Nephron progenitor cell (in vitro differentiated cells): Measurements from ENCODE around the gene TPBGL.

Experiments used
- DNase-seq: peaks from one replicate; pipeline ENCODE4 v3.0.0; 2021
- H3K27ac Mint-ChIP-seq: 2 replicates; pipeline ENCODE4 v1.8.0; 2021; ENCODE audit warnings: mild to moderate bottlenecking, moderate library complexity, mixed read lengths
- H3K27me3 Mint-ChIP-seq: 2 replicates; pipeline ENCODE4 v1.8.0; 2021; ENCODE audit warnings: mild to moderate bottlenecking, low read depth, mixed read lengths; ENCODE audit not compliant: poor library complexity
- H3K36me3 Mint-ChIP-seq: 2 replicates; pipeline ENCODE4 v1.8.0; 2021; ENCODE audit warnings: low read depth, mixed read lengths
- H3K4me1 Mint-ChIP-seq: 2 replicates; pipeline ENCODE4 v1.8.0; 2021; ENCODE audit warnings: mixed read lengths
- H3K4me3 Mint-ChIP-seq: 2 replicates; pipeline ENCODE4 v1.8.0; 2021; ENCODE audit warnings: mild to moderate bottlenecking, moderate library complexity, mixed read lengths
- H3K9me3 Mint-ChIP-seq: 2 replicates; pipeline ENCODE4 v1.8.0; 2021; ENCODE audit warnings: mild to moderate bottlenecking, moderate library complexity, mixed read lengths
- TF ChIP-seq, protein P1 (sequence below): fragments of 200-600 bp; sonication (generic); IDR thresholded peaks from 2 replicates; pipeline ENCODE4 v1.5.0; 2021; ENCODE audit warnings: antibody characterized with exemption

The TPBGL gene

DNA sequence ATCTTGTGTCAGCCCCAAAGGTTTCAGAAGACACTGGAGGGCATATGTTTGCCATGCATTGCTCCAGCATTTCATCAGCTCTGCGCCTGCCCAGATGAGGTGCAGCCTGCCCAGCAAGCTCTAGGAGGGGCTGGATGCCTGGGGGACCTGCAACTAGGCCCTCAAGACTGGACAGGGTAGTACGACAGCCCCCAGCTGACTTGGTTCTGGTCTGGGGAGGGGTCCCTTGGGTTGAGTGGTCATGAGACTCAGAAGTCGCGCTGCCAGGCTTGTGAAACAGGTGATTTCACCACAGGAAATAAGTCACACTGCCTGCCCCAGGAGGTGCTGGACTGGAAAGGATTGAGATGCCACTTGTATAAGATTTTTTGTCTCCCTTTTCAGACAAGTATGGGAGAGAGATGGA lies 23.4 kb downstream of the TPBGL start:
- no peaks in the 10 kb centered on the region for H3K4me1 Mint-ChIP-seq
- TF ChIP-seq, protein P1, sequence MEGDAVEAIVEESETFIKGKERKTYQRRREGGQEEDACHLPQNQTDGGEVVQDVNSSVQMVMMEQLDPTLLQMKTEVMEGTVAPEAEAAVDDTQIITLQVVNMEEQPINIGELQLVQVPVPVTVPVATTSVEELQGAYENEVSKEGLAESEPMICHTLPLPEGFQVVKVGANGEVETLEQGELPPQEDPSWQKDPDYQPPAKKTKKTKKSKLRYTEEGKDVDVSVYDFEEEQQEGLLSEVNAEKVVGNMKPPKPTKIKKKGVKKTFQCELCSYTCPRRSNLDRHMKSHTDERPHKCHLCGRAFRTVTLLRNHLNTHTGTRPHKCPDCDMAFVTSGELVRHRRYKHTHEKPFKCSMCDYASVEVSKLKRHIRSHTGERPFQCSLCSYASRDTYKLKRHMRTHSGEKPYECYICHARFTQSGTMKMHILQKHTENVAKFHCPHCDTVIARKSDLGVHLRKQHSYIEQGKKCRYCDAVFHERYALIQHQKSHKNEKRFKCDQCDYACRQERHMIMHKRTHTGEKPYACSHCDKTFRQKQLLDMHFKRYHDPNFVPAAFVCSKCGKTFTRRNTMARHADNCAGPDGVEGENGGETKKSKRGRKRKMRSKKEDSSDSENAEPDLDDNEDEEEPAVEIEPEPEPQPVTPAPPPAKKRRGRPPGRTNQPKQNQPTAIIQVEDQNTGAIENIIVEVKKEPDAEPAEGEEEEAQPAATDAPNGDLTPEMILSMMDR = no peak
- H3K36me3 Mint-ChIP-seq = no peaks in the 10 kb centered on the region
- DNase-seq = no peak
- no peak overlapping the region for H3K27ac Mint-ChIP-seq
- H3K9me3 Mint-ChIP-seq = no peaks in the 10 kb centered on the region
- H3K27me3 Mint-ChIP-seq = peaks cover 20% of the 10 kb centered on the region
- H3K4me3 Mint-ChIP-seq = no peak overlapping the region

DNA sequence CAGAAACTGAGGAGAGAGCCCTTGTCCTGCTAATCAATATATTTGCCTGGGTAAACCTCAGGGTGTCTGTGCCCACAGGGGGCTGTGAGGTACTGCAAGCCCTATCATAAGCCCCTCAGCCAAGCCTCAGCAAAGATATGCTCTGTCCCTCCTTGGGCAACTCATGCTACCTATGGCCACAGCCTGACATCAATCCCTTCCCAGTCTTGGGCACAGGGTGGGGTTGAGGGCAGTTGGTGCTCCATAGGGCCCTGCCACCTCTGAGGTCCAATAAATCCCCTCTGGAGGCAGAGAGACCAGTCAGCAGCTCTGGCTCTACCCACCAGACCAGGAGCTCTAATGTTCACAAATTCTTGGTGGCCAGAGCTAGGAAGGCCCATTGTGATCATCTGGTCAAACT lies 23.8 kb downstream of the TPBGL start:
- TF ChIP-seq, protein P1 = no peak
- Mint-ChIP-seq H3K4me1 (no peaks in the 10 kb centered on the region), H3K9me3 (no peaks in the 10 kb centered on the region), H3K36me3 (no peaks in the 10 kb centered on the region), H3K4me3 (no peak overlapping the region), H3K27ac (no peak overlapping the region), H3K27me3 (peaks cover 20% of the 10 kb centered on the region)
- no peak for DNase-seq

DNA sequence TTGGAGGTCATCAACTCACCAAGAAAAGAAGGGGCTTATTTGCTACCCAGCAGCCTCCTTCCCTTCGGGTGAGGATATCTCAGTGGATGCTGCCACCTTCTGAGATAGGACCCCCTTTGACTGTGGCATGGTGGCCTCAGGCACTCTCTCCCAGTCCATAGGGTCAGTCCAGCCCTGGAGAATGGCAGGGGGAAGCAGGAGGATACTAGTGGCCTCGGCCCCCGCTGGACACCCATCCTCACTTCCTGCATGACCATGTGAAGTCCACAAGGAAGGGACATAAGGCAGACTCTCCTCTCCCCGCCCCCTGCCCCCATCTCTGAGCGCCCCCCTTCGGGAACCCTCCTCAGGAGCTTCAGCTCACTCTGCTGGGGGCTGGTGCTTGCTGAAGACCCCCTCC lies 24.4 kb downstream of the TPBGL start:
- no peaks in the 10 kb centered on the region for H3K4me1 Mint-ChIP-seq
- DNase-seq = no peak
- peaks cover 17% of the 10 kb centered on the region for H3K27me3 Mint-ChIP-seq
- H3K4me3 Mint-ChIP-seq = no peak overlapping the region
- H3K36me3 Mint-ChIP-seq = no peaks in the 10 kb centered on the region
- H3K9me3 Mint-ChIP-seq = no peaks in the 10 kb centered on the region
- TF ChIP-seq, protein P1 = no peak
- H3K27ac Mint-ChIP-seq = no peak overlapping the region

DNA sequence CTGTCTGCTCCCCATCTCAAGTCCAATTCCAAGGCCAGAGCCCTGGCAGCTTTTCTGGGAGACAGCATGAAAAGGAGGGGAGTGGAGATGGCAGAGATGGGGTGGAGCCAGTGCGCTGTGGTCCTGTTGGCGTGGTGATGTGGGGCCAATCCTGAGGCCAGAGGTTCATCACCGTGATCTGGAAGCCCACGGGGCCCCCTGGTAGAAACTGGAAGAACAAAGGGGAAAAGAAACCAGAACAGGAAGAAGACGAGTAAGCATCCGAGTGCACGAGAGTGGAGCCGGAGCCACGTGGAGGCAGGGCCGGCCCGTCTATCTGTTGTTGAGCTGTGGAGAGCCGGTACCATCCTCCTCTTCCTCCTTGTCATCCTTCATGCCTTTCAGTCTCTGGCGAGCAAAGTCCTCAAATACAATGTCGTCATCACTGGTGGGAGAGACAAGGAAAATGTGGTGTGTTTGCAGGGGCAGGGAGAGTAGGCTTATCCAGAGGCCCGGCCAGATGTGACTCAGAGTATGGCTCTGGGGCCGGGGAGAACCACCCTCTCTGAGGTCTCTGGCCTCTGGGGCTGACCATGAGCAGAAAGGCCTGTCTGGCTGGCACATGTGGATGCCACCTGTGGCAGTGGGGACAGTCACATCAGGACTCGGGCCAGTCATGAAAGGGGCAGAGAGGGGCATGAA lies 25.4 kb downstream of the TPBGL start:
- H3K36me3 Mint-ChIP-seq = no peaks in the 10 kb centered on the region
- H3K4me3 Mint-ChIP-seq = no peak overlapping the region
- no peak overlapping the region for H3K27ac Mint-ChIP-seq
- H3K27me3 Mint-ChIP-seq = peaks cover 14% of the 10 kb centered on the region
- no peaks in the 10 kb centered on the region for H3K4me1 Mint-ChIP-seq
- DNase-seq = no peak
- no peaks in the 10 kb centered on the region for H3K9me3 Mint-ChIP-seq
- TF ChIP-seq, protein P1 = no peak

DNA sequence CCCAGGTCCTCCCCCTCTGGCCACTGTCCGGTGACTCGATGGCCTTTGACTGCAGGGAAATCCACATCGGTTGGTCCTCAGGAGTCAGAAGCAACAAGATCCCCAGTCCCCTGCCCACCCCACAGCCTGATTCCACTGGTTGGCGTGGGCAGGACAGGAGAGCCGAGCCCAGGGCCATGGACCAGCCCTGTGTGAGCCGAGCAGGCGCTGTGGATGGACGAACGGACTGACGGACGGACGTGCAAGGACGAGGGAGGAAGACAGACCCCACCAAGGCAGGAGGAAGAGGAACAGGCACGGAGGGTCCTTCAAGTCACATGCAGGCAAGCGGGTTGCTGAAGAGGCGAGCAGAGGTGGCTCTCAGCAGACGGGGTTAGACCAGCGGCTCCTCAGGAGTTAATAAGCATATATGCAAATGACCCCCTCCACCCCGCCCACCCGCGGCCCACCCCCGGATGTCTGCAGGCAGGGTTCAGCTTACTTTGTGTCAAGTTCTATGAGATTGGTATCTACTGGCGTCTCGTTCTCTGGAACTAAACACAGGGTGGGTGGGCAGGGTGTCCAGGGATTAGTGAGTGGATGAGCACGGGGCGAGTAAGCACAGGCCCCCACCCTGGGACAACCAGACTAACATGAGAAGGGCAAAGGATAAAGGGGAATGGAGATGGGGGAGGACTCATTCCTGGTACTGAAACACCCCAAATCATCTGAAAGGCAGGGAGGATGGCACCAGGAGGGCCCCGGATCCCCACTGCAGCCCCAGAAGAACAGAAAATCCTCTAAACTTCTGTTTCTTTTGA lies 26.8 kb downstream of the TPBGL start:
- Mint-ChIP-seq H3K4me3 (no peak overlapping the region), H3K4me1 (no peaks in the 10 kb centered on the region), H3K9me3 (no peaks in the 10 kb centered on the region), H3K27me3 (peaks cover 9% of the 10 kb centered on the region), H3K36me3 (no peaks in the 10 kb centered on the region), H3K27ac (peak overlapping the region; percentile 84)
- TF ChIP-seq, protein P1 = no peak
- DNase-seq = no peak
